Embryonic facial prominence (tissue), 1 donor: ENCODE data around the gene ITPR2.
"Not testable (repeated sequence)": the region's sequence is repeated elsewhere in the genome, so short reads cannot be mapped to it uniquely, and the experiment has no call there.

Experiments used
- DNase-seq: peaks from one replicate; pipeline ENCODE4 v3.0.0-alpha.2; 2016; ENCODE audit errors: extremely low spot score

The ITPR2 gene

DNA sequence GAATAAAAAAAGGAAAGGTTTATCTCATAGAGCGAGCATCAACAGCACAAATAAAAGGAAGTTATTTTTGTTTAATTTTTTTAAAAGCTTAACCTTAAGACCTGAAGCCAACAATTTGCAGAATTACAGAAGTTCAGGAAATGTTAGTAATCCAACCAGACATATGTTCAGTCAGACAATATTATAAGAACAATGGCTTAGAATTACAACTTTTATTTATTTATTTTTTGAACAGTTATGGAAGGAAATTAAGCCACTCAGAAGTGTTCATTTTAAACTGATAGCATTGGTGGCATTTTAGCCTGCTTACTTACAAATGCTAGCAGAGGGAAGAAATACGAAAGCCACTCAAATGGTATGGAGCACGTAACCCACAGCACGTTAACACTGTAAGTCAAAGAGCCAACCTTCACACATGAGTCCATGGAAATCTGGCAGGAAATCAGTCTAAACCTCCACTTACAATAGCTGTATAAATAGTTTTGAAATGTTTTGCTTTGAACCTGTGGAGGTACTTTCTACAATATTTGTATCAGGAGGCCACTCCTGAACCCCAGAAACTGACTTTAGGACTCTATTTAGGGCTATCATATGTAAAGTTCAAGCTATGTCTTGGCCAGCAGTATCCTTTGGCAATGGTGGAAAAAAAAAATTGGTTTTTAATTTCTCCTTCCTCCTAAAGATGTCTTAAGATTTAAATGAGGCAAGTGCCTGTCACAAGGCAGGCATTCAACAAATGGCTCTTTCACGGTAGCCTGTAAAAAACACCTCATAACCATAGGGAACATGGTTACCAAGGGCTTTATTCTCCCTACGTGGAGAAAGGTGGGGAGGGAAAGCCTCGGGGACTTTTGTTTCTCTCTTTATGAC lies 102.3 kb downstream of the ITPR2 start:
- DNase-seq = no peak

DNA sequence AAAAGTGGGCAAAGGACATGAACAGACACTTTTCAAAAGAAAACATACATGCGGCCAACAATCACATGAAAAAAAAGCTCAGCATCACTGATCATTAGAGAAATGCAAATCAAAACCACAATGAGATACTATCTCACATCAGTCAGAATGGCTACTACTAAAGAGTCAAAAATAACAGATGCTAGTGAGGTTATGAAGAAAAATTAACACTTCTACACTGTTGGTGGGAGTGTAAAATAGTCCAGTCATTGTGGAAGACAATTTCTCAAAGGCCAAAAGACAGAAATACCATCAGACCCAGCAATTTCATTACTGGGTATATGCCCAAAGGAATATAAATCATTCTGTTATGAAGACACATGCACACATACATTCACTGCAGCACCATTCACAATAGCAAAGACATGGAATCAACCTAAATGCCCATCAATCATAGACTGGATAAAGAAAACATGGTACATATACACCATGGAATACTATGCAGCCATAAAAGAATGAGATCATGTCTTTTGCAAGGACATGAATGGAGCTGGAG lies 103.8 kb downstream of the ITPR2 start:
- DNase-seq = not testable (repeated sequence)

DNA sequence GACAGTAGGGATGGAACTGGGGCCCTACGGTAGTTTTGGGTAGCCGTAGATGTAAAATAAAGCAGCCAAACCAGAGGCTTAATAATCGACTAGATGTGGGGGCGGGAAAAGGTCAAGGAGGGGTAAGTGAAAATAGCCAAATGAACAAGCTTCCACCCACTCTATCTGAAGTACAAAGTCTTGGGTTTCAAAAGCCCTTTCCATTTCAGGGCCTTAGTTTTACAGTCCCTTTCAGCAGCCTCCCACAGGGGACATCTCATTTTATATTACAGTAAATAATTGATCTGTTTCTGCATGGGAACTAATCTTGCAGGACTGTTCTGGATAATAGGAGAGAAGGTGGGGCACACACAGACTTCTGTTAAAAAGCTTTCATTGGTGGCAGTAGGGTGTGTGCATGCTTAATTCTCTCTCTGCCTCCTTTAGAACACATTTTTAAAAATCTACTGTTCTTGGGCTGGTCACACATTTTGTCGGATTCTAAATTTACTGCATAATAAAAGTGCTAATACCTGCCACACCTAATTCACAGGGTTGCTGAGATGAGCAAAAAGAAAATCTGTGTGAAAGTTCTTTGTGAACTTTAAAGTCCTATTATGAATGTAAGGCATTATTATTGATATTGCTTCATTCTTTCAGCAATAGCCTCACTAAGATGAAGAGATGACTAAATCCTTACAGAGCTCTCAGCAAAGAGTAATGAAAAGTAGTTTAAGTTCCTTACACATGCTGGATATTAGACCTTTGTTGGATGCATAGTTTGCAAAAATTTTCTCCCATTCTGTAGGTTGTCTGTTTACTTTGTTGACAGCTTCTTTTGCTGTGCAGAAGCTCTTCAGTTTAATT lies 104.6 kb downstream of the ITPR2 start:
- DNase-seq = no peak

DNA sequence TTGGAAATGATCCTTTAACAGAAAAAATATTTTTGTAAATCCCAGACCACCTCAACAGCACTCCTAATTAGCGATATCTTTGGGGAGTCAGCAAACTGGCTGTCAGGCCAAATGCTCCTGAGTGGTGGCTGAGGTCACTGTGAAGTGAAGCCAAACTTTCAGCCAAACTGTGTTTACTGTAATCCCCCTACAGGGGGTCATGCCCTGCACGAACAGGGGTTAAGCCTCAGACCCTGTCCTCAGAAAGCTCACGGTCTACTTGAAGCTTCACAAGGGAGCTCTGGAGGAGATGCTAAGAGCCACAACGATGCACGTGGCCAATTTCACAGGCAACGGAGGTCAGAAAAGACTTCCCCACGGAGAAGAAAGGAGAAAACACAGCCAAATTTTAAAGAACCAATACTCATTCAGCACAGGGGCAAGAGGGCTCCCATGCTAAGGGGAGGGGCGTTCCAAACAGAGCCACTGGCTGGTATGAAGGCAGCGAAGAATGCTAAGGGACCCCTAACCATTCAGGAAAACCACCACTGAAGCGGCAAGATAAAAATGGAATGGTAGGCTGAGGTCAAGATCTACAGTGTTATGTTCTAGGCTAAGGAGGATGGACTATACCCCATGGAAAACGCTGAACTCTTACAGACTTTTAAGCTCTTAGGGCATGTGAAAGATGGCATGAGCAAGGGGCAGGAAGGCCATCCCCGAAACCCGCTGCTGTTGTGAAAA lies 105.4 kb downstream of the ITPR2 start:
- DNase-seq = no peak

DNA sequence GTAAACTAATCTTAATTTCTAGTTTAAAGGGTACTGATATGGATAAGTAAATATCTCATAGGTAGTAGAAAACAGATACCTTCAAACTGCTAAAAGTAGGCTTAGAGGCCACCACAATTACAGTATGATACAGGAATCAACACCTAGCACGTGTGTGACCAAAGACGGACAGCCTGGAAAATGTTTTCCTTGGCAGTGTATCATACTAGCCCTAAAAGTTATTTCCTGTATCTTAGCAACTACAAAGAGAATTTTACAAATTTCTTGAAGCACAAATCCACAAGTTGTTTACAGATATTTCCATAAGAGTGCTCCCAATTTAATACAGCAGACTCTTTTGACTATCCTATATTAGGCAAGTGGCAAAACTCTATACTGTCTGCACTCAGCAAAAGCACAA lies 106.0 kb downstream of the ITPR2 start:
- DNase-seq = no peak

DNA sequence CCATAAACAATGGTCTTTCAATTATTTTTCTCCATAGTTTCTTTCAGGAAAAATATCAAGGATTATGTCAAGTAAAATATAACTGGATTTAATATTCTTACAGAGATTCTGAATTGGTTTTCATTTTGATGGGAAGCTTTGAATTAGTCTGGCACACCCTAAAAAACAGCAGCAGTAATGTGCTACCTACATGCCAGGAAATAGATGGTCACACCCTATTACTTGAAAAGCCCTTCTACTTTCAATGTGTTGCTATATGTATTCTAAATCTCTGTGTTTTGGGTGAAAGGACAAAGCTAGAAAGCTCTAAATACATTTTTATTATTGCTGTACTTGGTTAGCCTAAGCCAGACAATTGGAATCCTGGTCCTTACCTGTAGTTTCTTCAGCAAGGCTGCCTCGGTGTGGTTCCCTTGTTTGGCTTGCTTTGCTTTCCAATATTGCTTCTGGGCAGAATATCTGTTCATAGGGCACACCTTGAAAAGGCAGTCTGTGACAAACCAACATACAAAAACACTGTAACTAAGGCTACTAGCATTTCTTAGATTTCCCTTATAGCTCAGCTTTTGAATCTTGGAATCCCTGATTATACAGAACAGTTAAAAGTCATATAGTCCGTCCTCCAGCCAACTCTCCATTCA lies 107.6 kb downstream of the ITPR2 start:
- no peak for DNase-seq

DNA sequence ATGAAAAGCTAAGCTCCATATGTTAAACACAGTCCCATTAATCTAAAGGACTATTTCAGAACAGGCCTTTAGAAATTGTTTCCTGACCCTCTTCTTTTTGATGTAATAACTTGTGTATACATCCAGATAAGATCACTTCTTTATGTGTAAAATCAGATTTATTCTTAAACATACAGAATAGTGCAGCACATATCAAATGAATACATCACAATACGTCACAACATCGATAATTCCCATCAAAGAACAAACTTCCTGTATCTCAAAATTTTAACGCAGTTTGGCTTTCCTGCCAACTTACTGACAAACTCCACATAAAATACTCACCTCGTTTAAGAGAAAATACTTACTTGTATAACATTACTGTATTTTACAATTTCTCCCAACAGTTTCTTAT lies 108.7 kb downstream of the ITPR2 start:
- no peak for DNase-seq

DNA sequence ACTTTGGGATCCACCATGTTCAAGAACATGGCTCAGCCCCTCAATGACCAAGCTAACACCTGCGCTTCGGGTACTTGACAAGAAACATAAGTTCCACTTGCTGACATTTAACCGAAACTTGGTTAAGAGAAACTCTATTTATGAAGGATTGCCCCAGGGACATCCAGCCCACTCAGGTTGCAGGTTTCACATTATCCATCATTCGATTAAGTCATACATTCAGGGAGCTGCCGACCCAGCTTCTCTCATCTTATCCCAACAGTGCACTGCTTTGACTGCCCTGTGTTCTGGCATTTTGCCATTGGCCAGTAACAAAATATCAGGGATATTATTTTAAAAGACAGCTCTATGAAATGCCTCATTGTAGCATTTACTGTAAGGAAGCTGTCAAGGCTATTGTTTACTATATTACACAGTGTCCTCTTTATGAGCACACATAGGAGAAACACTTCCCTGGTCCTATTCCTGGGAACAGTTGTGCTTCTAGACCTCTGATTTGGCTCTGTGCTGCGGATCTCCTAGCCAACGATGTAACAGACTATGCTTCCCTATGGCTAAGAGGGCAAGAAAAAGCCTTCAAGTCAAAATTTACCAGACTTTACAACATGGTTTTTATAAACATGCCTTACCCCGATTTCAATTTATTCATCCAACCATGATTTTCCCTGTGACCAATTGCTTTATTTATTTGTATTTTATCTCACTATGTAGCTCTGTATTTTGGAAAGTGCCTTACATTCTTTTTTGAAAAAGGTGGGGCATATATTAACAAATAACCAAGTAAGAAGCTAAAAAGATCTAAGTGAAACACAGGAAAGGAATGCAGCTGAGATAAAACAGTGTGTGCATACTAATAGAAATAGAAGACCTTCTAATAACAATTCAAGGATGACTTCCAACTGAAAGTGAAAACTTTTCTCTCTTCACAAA lies 109.3 kb downstream of the ITPR2 start:
- no peak for DNase-seq

DNA sequence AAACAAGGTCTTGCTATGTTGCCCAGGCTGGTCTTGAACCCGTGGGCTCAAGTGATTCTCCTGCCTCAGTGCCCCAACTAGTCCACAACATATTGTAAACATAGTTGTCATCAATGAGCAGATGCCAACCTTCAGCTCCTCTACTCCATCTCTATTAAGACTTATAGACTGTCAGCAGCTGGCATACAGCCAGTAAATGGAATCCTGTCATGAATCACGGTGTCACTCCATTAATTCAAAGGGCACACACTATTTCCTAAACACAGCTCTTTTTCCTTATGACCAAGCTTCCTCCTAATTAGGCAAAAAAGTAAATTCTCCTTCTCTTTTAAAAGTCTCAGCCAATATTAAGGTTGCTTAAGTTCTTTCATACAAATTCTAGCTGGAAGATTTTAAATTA lies 111.2 kb downstream of the ITPR2 start:
- DNase-seq = no peak

DNA sequence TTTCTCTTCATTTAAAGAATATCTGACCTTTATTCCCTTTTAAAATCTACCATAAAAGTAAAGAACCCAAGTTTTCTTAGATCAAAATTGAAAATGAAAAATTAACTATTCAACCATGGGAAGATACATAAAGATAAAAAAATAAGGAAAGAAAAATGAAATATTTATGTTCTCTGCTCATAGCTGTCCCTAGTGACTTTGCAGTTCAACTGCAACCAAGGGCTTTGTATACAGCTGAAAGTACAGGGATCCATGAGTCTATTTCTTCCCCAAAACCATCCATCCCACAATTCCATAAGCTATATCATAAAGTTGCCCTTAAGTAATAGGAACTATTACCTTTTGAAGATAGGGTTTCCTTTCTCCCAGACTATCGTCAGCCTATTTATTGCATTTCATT lies 113.1 kb downstream of the ITPR2 start:
- DNase-seq = no peak

DNA sequence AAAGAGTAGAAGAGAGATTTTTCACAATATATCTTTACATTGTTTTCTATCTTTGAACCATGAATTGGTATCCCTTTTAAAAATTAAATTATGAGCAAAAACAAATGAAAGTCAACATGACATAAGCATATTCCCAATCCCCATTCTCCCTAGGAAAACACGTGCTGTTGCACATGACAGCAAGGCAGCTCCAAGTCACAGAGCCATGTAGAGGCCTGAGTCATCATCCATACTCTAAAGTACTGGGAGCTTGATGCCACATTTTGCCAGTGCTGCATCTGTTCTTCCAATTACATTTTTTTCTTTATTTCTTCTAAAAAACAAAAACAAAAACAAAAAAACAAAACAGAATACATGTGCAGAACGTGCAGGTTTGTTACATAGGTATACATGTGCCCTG lies 115.2 kb downstream of the ITPR2 start:
- no peak for DNase-seq

DNA sequence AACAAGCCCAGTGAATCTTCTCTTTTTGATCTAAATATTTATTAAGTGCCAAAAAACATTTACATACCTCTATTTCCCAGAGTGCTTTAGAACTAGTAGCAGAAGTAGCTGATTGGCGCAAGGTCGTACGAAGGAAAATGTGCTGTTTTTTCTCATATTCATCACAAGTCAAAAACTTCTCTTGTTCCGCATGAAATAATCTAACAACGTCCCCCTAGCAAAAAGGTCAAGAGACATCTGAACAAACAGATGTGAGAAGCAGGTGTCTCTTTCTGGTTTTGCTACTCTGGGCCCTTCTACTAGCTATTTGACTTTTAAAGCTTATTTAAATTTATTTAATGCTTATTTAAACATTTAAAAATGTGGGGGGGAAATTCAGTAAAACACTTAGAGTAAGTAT lies 117.8 kb downstream of the ITPR2 start:
- DNase-seq = no peak

DNA sequence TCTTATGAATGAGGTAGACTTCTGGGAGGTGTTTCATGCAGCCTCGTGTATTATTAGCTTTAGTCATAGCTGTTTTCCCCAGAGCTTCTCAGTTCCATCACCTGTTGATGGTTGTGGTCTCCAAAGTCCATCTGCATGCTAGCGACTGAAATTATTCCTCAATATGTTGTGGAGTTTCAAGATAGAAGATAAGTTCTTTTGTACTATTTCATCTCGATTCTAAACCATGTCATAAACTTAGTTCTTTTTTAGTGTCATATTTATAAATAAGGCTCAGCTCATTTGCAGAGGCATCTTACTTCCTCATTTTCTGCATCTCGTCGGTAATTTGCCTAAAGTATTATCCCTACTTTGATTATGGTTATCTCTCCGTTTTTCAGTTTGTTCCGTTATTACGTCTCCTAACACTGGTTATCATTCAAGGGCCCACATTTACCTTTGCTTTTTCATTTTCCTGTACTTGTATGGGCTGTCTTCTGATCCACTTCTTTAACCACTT lies 119.1 kb downstream of the ITPR2 start:
- DNase-seq = no peak

DNA sequence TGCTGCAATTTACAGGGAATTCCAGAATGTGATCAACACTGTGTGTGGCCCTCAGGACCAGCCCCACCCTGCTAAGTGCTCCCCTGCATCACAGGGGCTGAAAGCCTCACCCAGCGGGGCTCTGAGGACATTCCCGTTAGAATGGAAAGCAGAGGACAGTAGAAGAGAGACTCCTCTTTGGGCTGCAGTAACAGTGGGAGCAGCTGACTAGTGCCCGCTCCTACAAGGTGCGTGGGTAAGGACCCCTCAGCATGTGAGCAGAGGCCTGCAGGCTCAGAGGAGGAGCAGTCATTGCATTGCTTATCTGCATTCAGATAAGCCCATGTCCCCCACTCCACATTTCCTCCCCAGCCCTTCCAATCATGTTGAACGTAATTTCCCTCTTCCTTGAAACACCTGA lies 120.1 kb downstream of the ITPR2 start:
- DNase-seq = no peak

DNA sequence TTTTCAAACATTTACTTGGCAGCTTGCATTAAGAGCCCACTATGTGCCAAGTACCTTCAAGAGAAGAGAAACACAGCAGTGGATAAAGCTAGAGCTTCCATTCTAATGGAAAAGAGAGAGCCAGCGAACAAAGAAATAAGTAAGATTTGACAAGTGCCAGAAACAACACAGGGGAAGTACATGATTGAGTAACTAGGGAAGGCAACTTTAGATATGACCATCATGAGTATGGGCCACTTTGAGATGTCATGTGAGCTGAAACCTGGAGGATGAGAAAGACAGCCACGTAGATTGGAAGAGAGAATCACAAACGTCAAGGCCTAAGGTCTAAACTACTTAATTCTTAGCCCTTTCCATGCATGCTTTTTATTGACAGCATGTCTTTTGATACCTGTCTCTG lies 121.4 kb downstream of the ITPR2 start:
- no peak for DNase-seq

DNA sequence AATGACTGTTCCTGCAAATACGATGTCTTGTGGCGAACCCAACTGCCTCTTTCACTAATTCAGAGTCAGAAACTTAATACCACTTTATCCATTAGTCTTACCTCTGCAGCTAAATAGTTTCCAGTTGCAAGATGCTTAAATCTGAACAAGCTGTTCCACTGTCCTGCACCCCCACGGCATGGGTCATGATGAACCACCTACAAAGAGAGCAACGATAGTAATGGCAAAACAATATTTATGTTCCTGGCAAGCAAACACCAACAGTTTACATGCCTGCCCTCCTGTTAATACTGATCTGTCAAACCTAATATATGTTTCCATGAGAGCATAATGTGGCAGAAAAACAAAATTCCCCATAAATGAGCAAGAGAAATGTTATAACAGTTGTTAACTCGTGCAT lies 121.9 kb downstream of the ITPR2 start:
- DNase-seq = no peak

DNA sequence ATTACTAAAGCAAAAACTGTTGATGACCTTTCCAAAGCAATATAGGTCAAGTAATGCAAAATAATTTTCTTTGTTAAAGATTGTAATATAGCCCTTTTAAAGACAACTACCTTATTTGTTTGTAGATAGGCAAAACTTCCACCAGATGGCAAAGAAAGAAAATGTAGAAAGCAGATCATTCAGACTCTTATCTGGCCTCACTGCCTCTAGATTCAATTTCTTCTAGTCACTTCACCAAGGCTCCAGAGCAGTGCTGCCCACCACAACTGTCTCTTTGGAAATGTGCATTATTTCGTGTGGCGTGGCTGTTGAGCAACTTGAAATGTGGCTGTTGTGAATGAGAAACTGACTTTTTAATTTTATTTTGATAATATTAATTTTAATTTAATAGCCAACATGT lies 127.1 kb downstream of the ITPR2 start:
- no peak for DNase-seq

DNA sequence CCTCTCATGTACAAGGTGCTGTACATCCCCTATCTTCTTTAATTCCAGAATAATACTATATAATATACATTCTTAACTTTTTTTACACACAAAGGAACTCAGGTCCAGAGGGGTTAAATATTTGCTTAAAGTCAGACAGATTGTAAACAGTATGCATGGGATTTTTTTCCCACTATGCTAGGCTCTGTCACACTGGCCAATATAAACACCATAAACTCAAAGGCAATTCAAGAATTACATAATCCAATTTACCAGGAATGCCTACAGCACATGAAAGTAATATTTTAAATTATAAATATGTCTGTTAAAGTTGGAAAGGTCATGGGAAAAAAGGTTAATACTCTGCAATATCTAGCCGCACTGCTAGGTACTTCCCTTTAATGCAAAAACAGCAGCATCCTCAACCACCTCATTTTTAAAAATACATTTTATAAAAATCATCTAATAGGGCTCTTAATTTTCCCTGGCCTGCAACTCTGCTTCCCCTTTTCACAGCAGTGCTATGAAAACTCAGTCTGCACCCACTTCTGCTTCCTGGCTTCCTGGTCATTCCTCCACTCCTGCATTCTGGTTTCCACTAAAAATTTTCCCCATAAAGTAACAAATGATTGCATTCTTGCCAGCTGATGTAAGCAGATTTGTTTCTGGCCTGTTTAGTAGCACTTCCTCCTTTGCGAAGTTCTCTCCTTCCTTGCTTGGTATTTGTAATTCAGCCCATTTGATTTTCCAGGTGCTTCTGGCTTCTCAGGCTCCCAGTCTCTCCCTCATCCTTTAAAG lies 128.1 kb downstream of the ITPR2 start:
- DNase-seq = no peak

DNA sequence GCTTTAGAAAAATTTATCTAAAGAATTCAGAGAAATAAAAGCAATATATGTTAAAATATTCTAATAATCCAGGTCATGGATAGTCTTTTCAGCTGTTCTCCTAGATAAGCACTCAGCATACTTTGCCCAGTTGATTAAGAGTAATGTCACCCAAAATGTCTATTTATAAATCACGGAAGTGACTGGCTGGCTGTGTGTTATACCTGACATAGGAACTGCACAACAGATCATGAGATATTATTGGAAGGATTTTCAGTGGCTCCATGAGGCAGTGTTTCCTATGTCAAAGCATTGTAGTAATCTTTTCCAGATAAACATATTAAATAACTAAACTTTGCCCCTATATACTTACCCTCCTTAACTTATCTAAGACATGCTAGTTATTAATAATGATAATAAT lies 128.8 kb downstream of the ITPR2 start:
- no peak for DNase-seq

DNA sequence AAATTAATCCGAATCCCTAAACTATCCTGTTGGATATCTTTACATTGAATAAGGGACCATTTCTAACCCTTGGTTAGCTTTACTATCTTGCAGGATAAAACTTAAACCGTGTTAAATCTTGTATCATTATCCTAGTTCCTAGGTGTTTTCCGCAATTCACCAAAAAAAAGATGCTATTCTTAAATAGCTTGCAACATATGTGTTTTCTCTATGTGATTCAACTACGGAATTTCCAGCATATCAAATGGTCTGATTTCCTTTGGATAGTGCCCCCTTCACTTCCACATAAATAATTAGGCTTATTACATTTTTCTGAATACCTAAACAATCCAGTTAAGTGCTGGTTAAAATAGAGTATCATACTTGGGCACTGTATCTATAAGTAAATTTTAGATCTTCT lies 130.3 kb downstream of the ITPR2 start:
- DNase-seq = no peak
